ENCODE data around the gene CMTM8. TPM values are rescaled to one million over a fixed set of nuclear protein-coding genes. Genes with fewer than 3 reads are reported as not detected.
A peak's percentile ranks its signal among the peaks of the same experiment; 100 is the strongest.

CMTM8 gene
- polyA plus RNA-seq, 4 donors = 9.9 to 13.8 (median 10.1) TPM

DNA sequence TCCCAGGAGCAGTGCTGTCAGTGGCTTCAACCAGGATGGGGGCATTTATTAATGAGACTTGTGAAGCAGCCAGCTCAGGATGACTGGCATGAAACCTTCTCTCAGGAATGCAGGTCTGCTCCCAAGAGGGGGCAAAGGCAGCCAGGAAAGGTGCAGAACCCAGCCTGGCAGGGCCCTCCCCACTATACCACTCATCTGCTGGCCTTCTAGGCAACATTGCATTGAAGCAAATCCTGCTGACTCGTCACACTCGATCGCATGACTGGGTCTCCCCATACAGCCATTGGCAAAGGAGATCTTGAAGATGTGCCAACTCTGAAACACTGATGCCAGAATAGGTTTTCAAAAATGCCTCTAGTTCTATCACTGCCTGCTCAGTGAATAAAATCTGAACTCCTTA lies 87.4 kb downstream of the CMTM8 start:
- no peak for DNase-seq (ENCODE audit: low read depth in 4 of 4, low spot score in 2 of 4)

DNA sequence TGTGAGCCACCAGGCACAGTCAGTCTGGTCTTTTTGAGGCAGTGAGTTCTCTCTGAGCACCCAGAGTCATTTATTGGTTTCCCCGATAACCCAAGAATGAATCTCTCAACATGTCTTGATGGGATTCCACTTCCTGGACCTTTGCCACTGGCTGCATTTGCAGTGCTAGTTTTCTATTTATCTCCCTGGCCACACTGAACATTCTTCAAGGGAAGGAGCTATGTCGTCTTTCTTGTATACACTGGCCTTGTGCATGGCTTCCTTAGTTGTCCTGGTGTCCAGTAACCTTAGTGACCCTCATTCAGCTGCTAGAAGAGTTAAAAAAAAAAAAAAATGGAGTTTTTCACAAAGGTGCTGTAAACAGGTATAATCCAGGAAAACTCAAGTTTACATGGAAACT lies 88.3 kb downstream of the CMTM8 start:
- no peak for DNase-seq (ENCODE audit: low read depth in 4 of 4, low spot score in 2 of 4)

DNA sequence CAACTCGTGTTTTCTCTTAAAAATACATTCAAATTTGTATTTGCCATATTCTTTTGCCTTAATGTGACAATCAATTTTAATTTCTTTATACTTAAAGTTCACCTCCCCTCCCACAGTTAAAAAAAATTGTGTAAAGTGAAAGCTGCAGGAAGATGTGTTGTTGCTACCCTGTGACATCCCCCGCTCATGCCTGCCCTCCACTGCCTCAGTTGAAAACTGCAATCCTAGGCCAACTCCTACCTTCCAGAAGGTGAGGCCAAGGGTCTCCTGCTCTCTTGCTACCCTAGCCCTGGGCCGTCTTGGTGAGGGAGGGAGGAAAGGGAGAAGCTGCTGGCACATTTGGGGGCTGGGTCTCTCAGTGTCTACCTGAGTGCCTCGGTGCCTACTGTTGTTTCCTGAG lies 96.2 kb downstream of the CMTM8 start:
- DNase-seq (ENCODE audit: low read depth in 4 of 4, low spot score in 2 of 4) = no peak

DNA sequence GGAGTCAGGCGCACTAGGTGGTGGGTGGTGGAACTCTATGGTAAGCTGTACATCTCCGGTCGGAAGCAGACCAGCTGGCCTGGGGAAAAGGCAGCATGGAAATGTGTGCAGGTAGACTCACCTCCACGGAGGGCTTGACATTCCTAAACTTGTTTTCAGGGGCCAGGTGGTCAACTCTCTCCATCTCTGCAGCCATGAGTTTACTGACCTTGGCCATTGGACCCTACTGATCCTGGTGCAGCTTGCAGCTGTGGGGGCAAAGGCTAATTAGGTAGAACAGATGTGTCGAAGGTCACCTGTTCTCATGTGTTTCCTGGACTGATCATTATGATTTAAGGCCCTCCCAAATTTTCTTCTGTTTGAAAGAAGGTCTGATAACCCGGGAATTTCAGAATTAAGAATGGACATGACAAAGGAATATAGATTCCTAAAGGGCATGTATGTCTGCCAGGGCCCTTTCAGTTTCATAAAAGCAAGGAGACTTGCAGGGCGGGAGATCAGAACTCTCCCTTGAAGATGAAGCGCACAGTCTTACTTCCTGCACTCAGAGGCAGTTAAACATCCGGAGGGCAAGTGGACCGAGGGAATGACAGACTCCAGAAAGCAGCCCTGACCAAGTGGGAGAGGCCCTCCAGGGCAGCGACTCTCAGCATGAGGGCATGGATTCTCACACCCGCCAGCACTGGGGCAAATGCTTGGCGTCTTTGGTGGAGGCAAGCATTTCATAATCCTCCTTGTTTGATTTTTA lies 97.1 kb downstream of the CMTM8 start:
- DNase-seq (ENCODE audit: low read depth in 4 of 4, low spot score in 2 of 4) = no peak

DNA sequence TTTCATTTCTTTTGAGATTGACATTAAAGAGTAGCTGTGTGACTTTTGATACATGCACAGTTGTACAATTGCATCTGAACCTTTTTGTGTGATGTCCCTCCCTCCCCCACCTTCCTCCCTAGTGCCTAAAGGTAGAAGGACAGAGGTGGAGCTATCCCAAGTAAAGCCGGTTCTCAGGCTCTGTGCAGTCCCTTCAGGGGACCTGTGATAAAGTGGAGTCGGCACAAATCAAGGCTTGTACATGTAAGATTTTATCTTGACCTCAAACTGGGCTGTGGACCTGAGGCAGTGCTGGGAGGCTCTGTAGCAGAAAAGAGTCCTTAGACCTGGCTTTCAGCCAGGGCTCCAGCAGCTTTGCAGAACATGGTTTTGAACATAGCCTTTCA lies 97.6 kb downstream of the CMTM8 start:
- DNase-seq (ENCODE audit: low read depth in 4 of 4, low spot score in 2 of 4) = no peak

DNA sequence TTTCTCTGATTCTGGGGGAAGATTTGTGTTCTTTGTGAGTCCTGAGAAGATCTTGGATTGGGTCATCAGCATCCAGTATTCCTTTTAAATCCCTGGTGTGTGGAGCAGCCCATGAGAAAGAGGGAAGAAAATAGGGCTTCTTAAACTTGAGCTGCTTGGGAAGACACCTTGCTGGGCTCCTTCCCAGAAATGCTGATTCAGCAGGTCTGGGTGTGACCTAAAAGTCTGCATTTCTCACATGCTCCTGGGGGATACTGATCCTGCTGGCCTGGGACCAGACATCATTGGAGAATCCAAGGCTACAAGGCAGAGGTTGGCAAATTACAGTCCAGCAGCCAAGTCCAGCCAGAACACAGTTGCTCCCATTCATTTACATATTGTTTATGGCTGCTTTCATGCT lies 99.0 kb downstream of the CMTM8 start:
- DNase-seq (ENCODE audit: low read depth in 4 of 4, low spot score in 2 of 4) = no peak

DNA sequence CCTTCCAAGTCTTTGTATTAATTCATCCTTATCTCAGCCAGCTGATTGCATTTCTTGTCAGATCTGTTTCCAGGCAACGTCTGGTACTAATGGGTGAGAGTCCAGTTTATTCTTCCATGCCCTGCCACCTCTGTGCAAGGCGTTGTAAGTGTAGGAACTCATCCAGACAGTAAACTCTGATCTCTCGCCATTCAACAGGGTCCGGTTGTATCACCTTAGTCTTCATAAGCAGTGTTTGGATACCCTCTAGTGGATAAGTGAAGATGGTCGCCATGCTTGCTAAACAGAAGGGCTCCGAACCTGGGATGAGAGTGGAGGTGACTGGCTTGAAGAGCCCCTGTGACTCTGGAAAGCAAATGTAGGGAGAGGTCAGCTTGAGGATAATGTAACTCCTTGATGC lies 101.6 kb downstream of the CMTM8 start:
- peak in 2 of 4 donors; percentile 52 to 54 for DNase-seq (ENCODE audit: low read depth in 4 of 4, low spot score in 2 of 4)

DNA sequence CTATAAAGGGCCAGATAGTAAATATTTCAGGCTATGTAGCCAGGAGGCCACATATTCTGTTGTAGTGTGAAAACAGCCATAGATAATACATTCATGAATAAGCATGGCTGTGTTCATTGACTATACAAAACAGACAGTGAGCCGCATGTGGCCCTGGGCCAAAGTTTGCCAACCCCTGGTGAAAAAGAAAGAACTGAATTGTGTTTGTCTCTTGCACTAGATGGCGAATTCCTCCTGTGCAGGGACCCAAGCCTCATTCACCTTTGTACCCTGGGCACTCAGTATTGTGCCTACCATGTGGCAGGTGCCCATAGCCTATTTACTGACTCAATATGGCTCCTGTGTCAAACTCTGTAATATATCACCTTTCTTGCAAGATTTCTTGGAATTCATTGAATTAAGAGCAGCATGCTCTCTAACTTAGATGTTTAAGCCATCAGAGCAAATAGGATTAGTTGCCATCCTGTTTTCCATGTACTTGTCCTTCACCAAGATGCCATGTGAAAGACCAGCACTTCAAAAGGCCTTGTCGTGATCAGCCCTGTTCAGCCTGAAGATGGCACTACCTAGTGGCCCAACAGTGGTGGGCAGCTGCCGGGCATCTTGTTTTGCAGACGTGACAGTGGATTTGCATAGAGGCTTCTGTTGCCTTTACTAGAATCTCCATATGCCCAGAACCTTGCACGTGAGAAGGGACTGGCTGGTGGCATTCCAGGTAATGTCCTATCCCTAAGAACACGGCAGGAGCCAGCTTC lies 102.3 kb downstream of the CMTM8 start:
- DNase-seq (ENCODE audit: low read depth in 4 of 4, low spot score in 2 of 4) = no peak

DNA sequence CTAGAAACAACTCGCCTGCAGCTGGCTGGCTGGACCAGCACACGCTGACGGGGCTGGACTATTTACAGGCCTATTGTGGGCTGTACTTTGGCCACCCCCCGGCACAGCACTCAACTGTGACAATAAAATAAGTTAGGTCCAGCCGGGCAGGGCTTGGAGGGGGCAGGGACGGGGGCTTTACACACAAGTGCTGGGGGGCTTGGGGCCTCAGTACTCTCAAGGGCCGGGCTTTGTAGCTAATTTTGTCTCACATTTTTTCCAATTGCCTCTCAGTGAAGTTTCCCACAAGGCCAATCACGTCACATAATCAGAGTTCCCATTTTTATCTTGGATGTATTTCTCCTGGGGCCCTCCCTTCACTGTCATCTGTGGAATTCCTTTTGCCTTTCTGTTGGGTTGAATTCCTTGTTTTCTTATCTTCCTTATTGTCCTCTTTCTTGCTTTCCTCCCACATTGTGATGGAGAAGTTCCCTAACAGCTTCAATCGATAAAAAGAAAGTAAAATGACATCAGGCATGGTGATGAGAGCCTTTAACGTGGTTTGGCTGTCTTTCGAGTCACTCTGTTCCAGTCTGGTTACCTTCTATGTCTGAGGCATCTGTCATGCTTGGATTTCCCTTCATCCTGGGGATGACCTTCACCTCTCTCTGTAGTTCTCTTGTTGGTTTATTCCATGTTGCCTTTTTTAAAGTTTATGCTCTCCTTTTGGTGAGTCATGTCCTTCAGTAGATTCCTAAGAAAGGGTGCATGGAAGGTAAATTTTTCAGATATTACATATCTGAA lies 109.1 kb downstream of the CMTM8 start:
- DNase-seq (ENCODE audit: low read depth in 4 of 4, low spot score in 2 of 4) = no peak

DNA sequence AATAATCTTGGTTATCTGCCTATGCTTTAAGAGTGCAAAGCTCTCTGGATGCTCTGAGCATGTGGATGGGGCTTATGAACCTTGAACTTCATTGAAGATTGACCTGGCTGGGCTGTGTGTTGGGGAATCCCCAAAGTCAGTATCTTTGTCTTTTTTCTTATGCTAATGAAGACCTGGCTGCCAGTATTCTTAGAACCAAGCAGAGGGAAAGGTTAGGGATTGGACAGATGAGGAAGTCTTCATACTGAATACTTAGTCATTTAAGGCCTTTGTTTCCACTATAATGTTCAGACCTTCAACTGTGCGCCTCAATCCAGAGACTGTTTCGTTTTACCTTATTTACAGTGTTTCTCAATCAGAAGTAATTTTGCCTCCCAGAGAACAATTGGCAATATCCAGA lies 110.7 kb downstream of the CMTM8 start:
- no peak for DNase-seq (ENCODE audit: low read depth in 4 of 4, low spot score in 2 of 4)

DNA sequence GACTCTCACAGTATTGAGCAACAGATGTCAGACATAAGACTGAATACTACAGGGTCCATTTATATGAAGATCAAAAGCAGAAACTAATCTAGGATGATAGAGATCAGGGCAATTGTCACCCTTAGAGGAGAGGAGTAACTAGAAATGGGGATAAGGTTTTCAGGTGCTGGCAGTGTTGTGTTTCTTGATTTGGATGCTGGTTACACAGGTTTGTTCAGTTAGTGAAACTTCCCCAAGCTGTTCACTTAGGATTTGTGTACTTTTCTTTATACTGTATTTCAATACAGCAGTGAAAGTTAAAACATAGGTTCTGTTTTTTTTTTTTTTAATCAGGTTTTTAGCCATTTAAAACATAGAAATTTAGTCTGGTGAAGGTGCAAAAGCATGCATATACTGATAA lies 114.1 kb downstream of the CMTM8 start:
- no peak for DNase-seq (ENCODE audit: low read depth in 4 of 4, low spot score in 2 of 4)

DNA sequence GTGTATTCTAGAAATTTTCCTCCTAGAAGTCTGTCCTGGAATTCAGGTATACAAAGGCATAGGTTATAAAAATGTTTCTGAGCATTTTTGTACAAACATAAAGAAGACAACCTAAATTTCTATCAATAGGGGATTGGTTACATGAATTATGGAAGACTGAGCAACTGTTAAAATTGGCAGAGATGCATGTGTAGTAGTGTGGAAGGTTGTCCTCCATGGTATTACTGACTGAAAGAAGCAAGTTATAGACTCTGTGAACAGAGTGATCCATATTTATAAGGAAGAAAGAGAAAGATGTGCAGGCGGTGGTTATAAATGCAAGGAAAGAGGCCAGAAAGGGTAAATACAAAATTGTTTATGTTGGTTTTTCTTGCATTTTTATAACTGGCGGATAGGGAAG lies 114.9 kb downstream of the CMTM8 start:
- DNase-seq (ENCODE audit: low read depth in 4 of 4, low spot score in 2 of 4) = no peak

DNA sequence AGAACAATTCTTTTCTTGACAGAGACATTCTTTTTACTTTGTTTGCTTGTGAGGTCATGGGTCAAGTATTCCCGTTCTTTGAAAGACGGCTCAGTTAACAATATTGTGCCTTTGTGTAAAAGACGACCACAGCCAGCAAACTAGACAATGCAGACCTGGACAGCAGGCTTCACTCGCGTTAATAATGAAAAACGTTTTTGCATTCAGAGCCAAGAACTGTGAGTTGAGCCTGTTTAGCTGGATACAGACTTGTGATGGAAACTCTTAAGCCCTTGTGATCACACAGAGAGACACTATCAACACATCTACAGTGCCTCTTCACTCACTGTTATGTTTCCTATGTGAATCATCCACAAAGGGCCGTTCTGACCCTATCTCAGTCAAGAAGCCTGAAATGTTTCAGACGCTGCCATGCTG lies 115.9 kb downstream of the CMTM8 start:
- no peak for DNase-seq (ENCODE audit: low read depth in 4 of 4, low spot score in 2 of 4)

DNA sequence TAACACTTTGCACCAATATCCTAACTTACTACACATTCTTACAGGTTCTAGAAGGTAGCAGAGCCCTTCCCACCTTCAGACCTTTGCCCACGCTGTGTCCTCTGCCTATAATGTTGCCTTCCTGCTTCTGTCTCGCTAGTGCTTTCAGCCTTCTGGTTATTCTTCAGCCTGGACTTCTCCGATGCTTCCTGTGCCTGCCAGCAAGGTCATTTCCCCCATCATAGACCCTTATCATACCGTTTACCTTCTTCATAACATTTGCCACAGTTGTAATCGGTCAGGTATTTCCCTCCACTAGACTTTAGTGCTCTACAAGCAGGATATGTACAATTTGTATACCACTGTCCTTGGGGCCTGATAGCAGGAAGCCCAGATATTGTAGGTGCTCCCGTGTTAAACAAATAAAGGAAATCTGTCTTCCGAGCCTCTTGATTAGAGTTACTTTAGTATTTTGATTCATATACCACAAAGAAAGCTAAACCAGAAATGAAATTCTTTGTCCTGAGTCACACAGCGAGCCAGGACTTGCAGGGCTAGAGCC lies 117.3 kb downstream of the CMTM8 start:
- DNase-seq (ENCODE audit: low read depth in 4 of 4, low spot score in 2 of 4) = no peak

DNA sequence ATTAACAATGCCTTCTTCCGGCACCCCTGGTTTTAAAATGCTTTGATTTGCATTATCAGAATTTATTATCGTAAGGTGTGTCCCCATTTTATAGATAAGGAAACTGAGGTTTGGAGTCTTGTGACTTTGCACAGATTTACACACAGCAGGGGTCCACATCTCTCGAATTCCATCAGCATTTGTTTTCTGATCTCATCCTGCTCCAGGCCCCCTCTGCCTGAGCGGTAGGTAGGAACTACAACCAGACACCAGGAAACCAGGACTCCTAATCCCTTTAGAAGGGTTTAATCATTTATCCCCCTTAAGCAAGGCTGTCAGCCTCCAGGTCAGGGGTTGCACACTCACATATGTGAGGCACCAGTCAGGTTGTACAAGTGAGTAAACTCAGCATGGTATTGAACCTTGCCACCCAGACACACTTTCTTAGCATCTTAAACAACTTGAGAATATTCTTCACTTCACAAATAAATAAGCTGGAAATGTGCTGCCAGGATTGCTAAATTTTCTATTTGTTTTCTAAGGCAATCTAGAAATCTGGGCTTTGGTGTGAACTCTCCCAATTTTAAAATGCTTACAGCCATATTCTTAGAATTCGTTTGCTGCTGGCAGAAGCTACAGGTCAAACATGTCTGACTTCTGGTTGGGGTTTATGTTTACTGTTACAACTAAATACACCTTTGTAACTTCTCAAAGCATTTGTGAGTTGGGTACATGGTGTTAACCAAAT lies 121.4 kb downstream of the CMTM8 start:
- no peak for DNase-seq (ENCODE audit: low read depth in 4 of 4, low spot score in 2 of 4)

DNA sequence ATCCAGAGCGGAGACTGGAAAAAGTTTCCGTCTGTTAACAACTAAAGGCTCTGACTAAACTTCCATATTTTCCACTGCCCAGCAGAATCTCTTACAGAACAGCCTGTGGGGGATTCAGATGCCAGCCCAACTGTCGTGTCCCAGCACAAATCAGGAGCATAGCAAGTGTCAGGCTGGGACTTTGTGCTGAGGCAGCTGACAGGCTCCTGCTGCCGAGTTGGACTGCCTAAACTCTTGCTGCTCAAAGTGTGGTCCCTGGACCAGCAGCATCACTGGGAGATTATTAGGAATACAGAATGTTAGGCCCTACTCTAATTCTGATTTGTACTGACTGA lies 122.0 kb downstream of the CMTM8 start:
- no peak for DNase-seq (ENCODE audit: low read depth in 4 of 4, low spot score in 2 of 4)

DNA sequence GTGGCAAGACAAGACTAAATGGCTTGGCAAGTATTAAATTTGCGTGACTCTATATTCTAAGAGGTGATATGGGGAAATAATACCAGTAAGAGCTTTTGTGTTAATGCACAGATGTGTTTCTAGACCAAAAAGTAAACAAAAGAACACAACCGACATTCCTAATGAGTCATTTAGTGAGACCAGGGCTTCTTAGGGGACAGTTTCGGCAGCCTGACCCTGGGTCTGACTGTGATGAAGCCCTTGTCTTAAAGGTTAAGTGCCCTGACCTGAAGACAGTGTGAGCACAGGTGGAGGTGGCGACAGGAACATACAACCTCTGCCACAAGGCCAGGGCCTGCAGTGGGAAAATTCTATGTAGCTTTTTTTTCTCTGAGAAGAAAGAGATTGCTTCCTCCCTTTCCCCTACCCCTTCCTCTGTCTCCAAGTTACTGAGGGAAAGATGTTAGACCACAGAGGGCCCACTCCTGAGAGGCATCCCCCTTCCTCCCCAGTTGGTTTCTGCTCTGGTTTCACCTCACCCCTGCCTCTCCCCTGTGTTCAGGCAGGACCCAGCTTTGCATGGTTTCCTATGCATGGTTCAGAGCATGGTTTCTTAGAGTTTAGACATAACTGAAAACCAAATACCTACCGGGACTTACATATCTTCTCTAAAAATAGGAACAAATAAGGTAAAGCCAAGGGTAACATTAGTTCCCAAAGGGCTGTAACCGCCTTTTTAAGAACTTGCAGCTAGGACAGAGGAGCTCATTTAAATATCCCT lies 128.3 kb downstream of the CMTM8 start:
- no peak for DNase-seq (ENCODE audit: low read depth in 4 of 4, low spot score in 2 of 4)

DNA sequence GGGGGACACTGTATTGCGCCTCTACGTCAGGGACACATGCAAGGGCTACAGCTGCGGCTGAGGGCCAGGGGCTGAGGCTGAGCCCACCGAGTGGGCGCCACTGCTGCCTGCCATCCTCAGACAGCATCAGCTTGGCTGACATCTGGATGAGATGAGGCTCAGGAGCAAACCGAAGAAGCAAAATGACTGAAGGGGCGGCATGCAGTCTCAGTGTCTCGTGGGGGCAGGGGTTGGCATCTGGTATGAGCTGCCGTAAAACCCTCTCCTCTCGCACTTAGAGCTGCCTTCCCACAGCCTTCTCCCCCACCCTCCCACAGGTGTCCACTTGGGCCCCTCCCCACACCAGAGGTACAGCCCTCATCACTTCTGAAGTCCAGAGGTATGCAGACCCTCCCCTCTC lies 129.0 kb downstream of the CMTM8 start:
- DNase-seq (ENCODE audit: low read depth in 4 of 4, low spot score in 2 of 4) = no peak

DNA sequence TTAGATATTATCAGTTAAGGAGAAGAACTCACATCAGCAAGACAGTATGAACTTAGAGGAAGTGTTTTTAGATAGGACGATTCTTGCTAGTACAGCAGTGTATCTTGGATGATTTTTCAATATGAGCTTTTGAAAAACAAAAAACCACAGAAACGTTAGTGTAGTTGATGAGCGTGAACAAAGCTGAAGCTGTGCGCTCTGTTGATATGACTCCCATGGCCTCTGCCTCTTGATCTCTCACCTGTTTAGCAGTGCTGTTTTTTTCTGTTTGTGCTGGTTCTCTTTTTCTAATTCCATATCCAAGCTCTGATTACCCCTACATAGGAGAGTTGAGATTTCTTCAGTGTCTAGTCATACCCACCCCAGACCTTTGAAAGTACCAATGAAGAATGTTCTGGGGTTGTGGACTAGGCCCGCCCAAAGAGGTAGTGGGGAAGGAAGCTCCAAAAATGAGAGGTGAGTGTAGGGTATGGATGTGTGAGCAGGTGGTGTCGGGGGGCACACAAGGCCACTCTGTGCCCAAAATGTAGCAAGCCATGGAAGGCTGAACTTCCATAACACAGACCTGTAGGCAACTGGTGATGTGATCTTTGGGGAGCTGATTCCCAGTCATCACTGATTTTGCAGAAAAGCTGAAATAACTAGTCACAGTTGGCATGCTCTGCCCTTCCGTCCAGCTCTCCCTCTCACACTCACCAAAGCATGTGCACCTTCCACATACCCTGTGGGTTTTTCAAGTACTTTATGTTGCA lies 133.2 kb downstream of the CMTM8 start:
- DNase-seq (ENCODE audit: low read depth in 4 of 4, low spot score in 2 of 4) = no peak

DNA sequence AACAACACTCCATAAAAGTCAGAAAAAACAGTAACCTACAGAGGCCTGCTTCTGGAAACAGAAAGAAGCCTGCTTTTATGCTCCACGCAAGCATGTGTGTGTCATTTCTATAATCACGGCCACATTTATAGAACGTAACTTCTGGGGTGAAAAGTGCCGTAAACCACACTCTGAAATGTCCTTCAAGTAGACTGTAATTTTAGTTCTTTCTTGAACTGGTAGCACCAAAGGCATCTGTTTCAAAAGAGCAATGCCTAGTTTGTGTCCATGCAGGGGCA lies 133.7 kb downstream of the CMTM8 start:
- no peak for DNase-seq (ENCODE audit: low read depth in 4 of 4, low spot score in 2 of 4)

All from left renal cortex interstitium (tissue), 4 donors.